Peyer's patch (tissue), 4 donors: ENCODE measurements around the gene CD48. TPM values are rescaled to one million over a fixed set of nuclear protein-coding genes. Genes with fewer than 3 reads are reported as not detected.

ENCODE experiments used
- DNase-seq, 3 donors: peaks; one replicate each; pipeline ENCODE4 v3.0.0-alpha.2; 2017 to 2019
- H3K27ac ChIP-seq, 4 donors: fragments of 200-600 bp; sonication (generic); one replicate each; pipeline ENCODE4 v1.5.1; 2016 to 2019
- H3K27me3 ChIP-seq, 2 donors: fragments of 200-600 bp; sonication (generic); one replicate each; pipeline ENCODE4 v1.5.1; 2019
- H3K36me3 ChIP-seq, 3 donors: fragments of 200-600 bp; sonication (generic); one replicate each; pipeline ENCODE4 v1.5.1; 2016 to 2019
- H3K4me1 ChIP-seq, 4 donors: fragments of 200-600 bp; sonication (generic); one replicate each; pipeline ENCODE4 v1.5.1; 2016 to 2019
- H3K4me3 ChIP-seq, 4 donors: fragments of 200-600 bp; sonication (generic); 1 replicate in 3 of 4; 2 replicates in 1 of 4; pipeline ENCODE4 v1.5.1; 2016 to 2019; ENCODE audit warnings: mild to moderate bottlenecking in 1 of 4
- H3K9me3 ChIP-seq, 4 donors: fragments of 200-600 bp; sonication (generic); one replicate each; pipeline ENCODE4 v1.5.1; 2016 to 2019; ENCODE audit warnings: mild to moderate bottlenecking in 1 of 4
- POLR2A ChIP-seq, 2 donors: fragments of 450-650 bp; IDR thresholded peaks; one replicate each; pipeline ENCODE4 v1.5.1; 2017; ENCODE audit warnings: antibody characterized with exemption in 2 of 2, mild to moderate bottlenecking in 2 of 2, moderate library complexity in 2 of 2
- total RNA-seq, 4 donors: library from RNA; depleted of rRNA; stranded (reverse); fragments of >200 nt; gene quantifications; one replicate each; pipeline ENCODE4 v1.1.0, GENCODE V29; 2016
- TF ChIP-seq, protein P1 (sequence below), 6 experiments: fragments of 450-650 bp in 4 of 6; fragments of 200-600 bp in 2 of 6; sonication (generic) in 1 of 6; IDR thresholded peaks; one replicate each; pipeline ENCODE4 v1.5.1; 2017 to 2019; ENCODE audit warnings: antibody characterized with exemption in 6 of 6, mild to moderate bottlenecking in 3 of 6, moderate library complexity in 1 of 6

CD48 gene
- 10 to 100 TPM in 2 of 4 donors, 1 to 10 TPM in 2; 1.4 to 84.2 (median 9.9) TPM for total RNA-seq

GRCh38 chr1:160711602-160712311, at the start of gene CD48:
Gene CD48, minus strand, starts transcription at chr1:160711822. Its CDS starts 59 bp downstream, at chr1:160711763.
- Histone ChIP-seq H3K27ac (peak within 1 kb of the TSS; percentile 72 to 88 (median 78)), H3K27me3 (no peaks in the 10 kb centered on the region), H3K9me3 (no peaks in the 10 kb centered on the region), H3K4me3 (peak within 1 kb of the TSS; percentile 42 to 51 (median 46)), H3K4me1 (peaks cover 0 to 13% (median 4%) of the 10 kb centered on the region in 4 donors), H3K36me3 (no peaks in the 10 kb centered on the region)
- TF ChIP-seq, protein P1, sequence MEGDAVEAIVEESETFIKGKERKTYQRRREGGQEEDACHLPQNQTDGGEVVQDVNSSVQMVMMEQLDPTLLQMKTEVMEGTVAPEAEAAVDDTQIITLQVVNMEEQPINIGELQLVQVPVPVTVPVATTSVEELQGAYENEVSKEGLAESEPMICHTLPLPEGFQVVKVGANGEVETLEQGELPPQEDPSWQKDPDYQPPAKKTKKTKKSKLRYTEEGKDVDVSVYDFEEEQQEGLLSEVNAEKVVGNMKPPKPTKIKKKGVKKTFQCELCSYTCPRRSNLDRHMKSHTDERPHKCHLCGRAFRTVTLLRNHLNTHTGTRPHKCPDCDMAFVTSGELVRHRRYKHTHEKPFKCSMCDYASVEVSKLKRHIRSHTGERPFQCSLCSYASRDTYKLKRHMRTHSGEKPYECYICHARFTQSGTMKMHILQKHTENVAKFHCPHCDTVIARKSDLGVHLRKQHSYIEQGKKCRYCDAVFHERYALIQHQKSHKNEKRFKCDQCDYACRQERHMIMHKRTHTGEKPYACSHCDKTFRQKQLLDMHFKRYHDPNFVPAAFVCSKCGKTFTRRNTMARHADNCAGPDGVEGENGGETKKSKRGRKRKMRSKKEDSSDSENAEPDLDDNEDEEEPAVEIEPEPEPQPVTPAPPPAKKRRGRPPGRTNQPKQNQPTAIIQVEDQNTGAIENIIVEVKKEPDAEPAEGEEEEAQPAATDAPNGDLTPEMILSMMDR (IDR thresholded peaks at IDR 0.05), result no peak
- TF ChIP-seq POLR2A (IDR thresholded peaks at IDR 0.05), result no peak
- DNase-seq, result peak in 2 of 3 donors; percentile 63 to 76

GRCh38 chr1:160761046-160761445, 49.4 kb upstream of the CD48 start:
- Histone ChIP-seq H3K9me3 (no peaks in the 10 kb centered on the region), H3K27ac (no peak overlapping the region), H3K27me3 (no peaks in the 10 kb centered on the region), H3K4me1 (no peaks in the 10 kb centered on the region), H3K4me3 (no peak overlapping the region), H3K36me3 (no peaks in the 10 kb centered on the region)
- TF ChIP-seq, protein P1 (IDR thresholded peaks at IDR 0.05), result no peak
- TF ChIP-seq POLR2A (IDR thresholded peaks at IDR 0.05), result no peak
- DNase-seq, result no peak

- H3K36me3 ChIP-seq, result no peaks in the 10 kb centered on the region
- H3K9me3 ChIP-seq, result no peaks in the 10 kb centered on the region
- no peaks in the 10 kb centered on the region for H3K4me1 ChIP-seq
- no peak overlapping the region for H3K4me3 ChIP-seq
- no peak overlapping the region for H3K27ac ChIP-seq
- no peak for DNase-seq
- no peak for TF ChIP-seq POLR2A (IDR thresholded peaks at IDR 0.05)
- TF ChIP-seq, protein P1 (IDR thresholded peaks at IDR 0.05), result no peak
- no peaks in the 10 kb centered on the region for H3K27me3 ChIP-seq
Observed at GRCh38 chr1:160759740-160760139, 48.1 kb upstream of the CD48 start.

DNA sequence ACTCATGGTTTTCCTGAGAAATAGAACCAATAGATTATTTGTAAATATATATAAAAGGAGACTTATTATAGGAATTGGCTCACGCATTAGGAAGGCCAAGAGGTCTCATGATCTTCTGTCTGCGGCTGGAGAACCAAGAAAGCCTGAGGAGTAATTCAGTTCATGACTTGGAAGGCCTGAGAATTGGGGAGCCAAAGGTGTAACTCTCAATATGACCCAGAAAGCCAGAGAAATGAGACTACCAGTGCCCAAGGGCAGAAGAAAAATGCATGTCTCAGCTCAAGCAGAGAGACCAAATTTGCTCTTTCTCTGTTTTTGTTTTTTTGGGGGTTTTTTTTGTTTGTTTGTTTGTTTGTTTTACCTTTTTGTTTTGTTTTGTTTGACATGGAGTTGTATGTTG, 46.9 kb upstream of the CD48 start:
- Histone ChIP-seq H3K27ac (no peak overlapping the region), H3K9me3 (no peaks in the 10 kb centered on the region), H3K27me3 (no peaks in the 10 kb centered on the region), H3K4me3 (no peak overlapping the region), H3K36me3 (no peaks in the 10 kb centered on the region), H3K4me1 (no peaks in the 10 kb centered on the region)
- no peak for TF ChIP-seq POLR2A (IDR thresholded peaks at IDR 0.05)
- TF ChIP-seq, protein P1 (IDR thresholded peaks at IDR 0.05), result no peak
- DNase-seq, result no peak

- no peaks in the 10 kb centered on the region for H3K9me3 ChIP-seq
- no peaks in the 10 kb centered on the region for H3K36me3 ChIP-seq
- no peaks in the 10 kb centered on the region for H3K27me3 ChIP-seq
- no peak overlapping the region for H3K4me3 ChIP-seq
- H3K4me1 ChIP-seq, result no peaks in the 10 kb centered on the region
- DNase-seq, result no peak
- no peak for TF ChIP-seq POLR2A (IDR thresholded peaks at IDR 0.05)
- TF ChIP-seq, protein P1 (IDR thresholded peaks at IDR 0.05), result no peak
- peak overlapping the region in 3 of 4 donors; percentile 22 to 66 (median 50) for H3K27ac ChIP-seq
Observed at GRCh38 chr1:160756849-160757201, 45.2 kb upstream of the CD48 start.
